Mesenchymal stem cell (in vitro differentiated cells and primary cell): ENCODE measurements around the gene POU5F1. TPM values are rescaled to one million over a fixed set of nuclear protein-coding genes. Genes with fewer than 3 reads are reported as not detected.
A peak's percentile ranks its signal among the peaks of the same experiment; 100 is the strongest.
"Not testable (repeated sequence)": the region's sequence is repeated elsewhere in the genome, so short reads cannot be mapped to it uniquely, and the experiment has no call there.

Experiments
- DNase-seq: peaks from one replicate; pipeline ENCODE4 v3.0.0-alpha.2; 2013
- H2AFZ ChIP-seq: one replicate; pipeline ENCODE4 v1.6.1; 2013; ENCODE audit warnings: low read depth, mild to moderate bottlenecking, control low read depth, inconsistent platforms, low read length, moderate library complexity
- H2AK5ac ChIP-seq: 2 replicates; pipeline ENCODE4 v1.6.1; 2013; ENCODE audit warnings: low read length, moderate library complexity, mild to moderate bottlenecking, inconsistent platforms; ENCODE audit not compliant: severe bottlenecking
- H2BK120ac ChIP-seq: one replicate; pipeline ENCODE4 v1.6.1; 2013; ENCODE audit warnings: low read depth, mild to moderate bottlenecking, inconsistent platforms, low read length, moderate library complexity
- H2BK12ac ChIP-seq, 2 experiments: one replicate each; pipeline ENCODE4 v1.6.1; 2013; ENCODE audit warnings: inconsistent platforms in 2 of 2, low read length in 2 of 2, mild to moderate bottlenecking in 2 of 2, moderate library complexity in 2 of 2, control low read depth in 1 of 2
- H2BK15ac ChIP-seq: one replicate; pipeline ENCODE4 v1.6.1; 2013; ENCODE audit warnings: mild to moderate bottlenecking, low read depth, inconsistent platforms; ENCODE audit not compliant: poor library complexity, severe bottlenecking
- H2BK5ac ChIP-seq: 2 replicates; pipeline ENCODE4 v1.6.1; 2013; ENCODE audit warnings: low read depth, mild to moderate bottlenecking, low read length, control low read depth, inconsistent platforms; ENCODE audit not compliant: poor library complexity, severe bottlenecking
- H3K14ac ChIP-seq, 2 experiments: one replicate each; pipeline ENCODE4 v1.6.1; 2013; ENCODE audit warnings: inconsistent platforms in 2 of 2, low read length in 2 of 2, control low read depth in 1 of 2, mild to moderate bottlenecking in 1 of 2, moderate library complexity in 1 of 2
- H3K18ac ChIP-seq, 2 experiments: one replicate each; pipeline ENCODE4 v1.6.1; 2013; ENCODE audit warnings: inconsistent platforms in 2 of 2, low read length in 2 of 2, control low read depth in 1 of 2, low read depth in 1 of 2, mild to moderate bottlenecking in 1 of 2
- H3K23ac ChIP-seq, 2 experiments: one replicate each; pipeline ENCODE4 v1.6.1; 2013; ENCODE audit warnings: inconsistent platforms in 2 of 2, low read length in 2 of 2, mild to moderate bottlenecking in 2 of 2, moderate library complexity in 2 of 2, control low read depth in 1 of 2
- H3K27ac ChIP-seq: 2 replicates; pipeline ENCODE4 v1.5.1; 2013; ENCODE audit warnings: mild to moderate bottlenecking, moderate library complexity, low read length, control low read depth, inconsistent platforms; ENCODE audit not compliant: poor library complexity, severe bottlenecking
- H3K27me3 ChIP-seq, 2 experiments: 2 replicates each; pipeline versions ENCODE4 v1.6.1 to v1.7.0; 2013; ENCODE audit warnings: low read length in 2 of 2, mild to moderate bottlenecking in 2 of 2, moderate library complexity in 2 of 2, control low read depth in 1 of 2, inconsistent platforms in 1 of 2; ENCODE audit not compliant: control insufficient read depth in 1 of 2, insufficient read depth in 1 of 2
- H3K36me3 ChIP-seq, 2 experiments: 2 replicates each; pipeline versions ENCODE4 v1.6.1 to v1.7.0; 2013; ENCODE audit warnings: low read length in 2 of 2, control low read depth in 1 of 2, inconsistent platforms in 1 of 2, low read depth in 1 of 2, mild to moderate bottlenecking in 1 of 2; ENCODE audit not compliant: insufficient read depth in 2 of 2, control insufficient read depth in 1 of 2
- H3K4ac ChIP-seq, 2 experiments: one replicate each; pipeline ENCODE4 v1.6.1; 2013; ENCODE audit warnings: inconsistent platforms in 2 of 2, low read length in 2 of 2, mild to moderate bottlenecking in 2 of 2, moderate library complexity in 2 of 2, control low read depth in 1 of 2, low read depth in 1 of 2
- H3K4me1 ChIP-seq: 2 replicates; pipeline ENCODE4 v1.6.1; 2013; ENCODE audit warnings: low read depth, low read length, control low read depth; ENCODE audit not compliant: control insufficient read depth, insufficient read depth
- H3K4me2 ChIP-seq: 2 replicates; pipeline ENCODE4 v1.6.1; 2013; ENCODE audit warnings: low read length, mild to moderate bottlenecking, inconsistent platforms; ENCODE audit not compliant: poor library complexity, severe bottlenecking
- H3K4me3 ChIP-seq, 2 experiments: 2 replicates each; pipeline versions ENCODE4 v1.5.1 to v1.7.0; 2013; ENCODE audit warnings: low read length in 2 of 2, mild to moderate bottlenecking in 2 of 2, control low read depth in 1 of 2, low read depth in 1 of 2; ENCODE audit not compliant: insufficient read depth in 1 of 2
- H3K79me1 ChIP-seq: replicated peaks from 2 replicates; pipeline ENCODE4 v1.6.1; 2013; ENCODE audit warnings: mild to moderate bottlenecking, control low read depth, low read length, inconsistent platforms; ENCODE audit not compliant: poor library complexity, severe bottlenecking
- H3K9ac ChIP-seq: 2 replicates; pipeline ENCODE4 v1.7.0; 2013; ENCODE audit warnings: mild to moderate bottlenecking, low read length, moderate library complexity
- H3K9me3 ChIP-seq: 2 replicates; pipeline ENCODE4 v1.7.0; 2013; ENCODE audit warnings: mild to moderate bottlenecking, low read length; ENCODE audit not compliant: control insufficient read depth
- H4K8ac ChIP-seq: one replicate; pipeline ENCODE4 v1.6.1; 2013; ENCODE audit warnings: inconsistent platforms, mild to moderate bottlenecking, low read length, moderate library complexity
- H4K91ac ChIP-seq: one replicate; pipeline ENCODE4 v1.6.1; 2013; ENCODE audit warnings: mild to moderate bottlenecking, low read length, inconsistent platforms
- WGBS: methylation state at CpG from one replicate; pipeline ENCODE4 v1.1.7; 2013; ENCODE audit warnings: mixed read lengths; 5-methylcytosine and 5-hydroxymethylcytosine counted together
- polyA plus RNA-seq, 2 experiments: library from polyadenylated mRNA; stranded (reverse); fragments of 200-250 nt; gene quantifications; one replicate each; pipeline ENCODE4 v1.2.3, GENCODE V29; 2013

The POU5F1 gene
- polyA plus RNA-seq (2013, experiment 1 of 2), result not detected
- polyA plus RNA-seq (2013, experiment 2 of 2), result not detected

GRCh38 chr6:31170600-31170881, at the start of gene POU5F1:
Gene POU5F1 (minus strand): TSS chr6:31170682. CDS start chr6:31170620, 62 bp downstream.
- Histone ChIP-seq H3K9me3 (no peaks in the 10 kb centered on the region), H2BK12ac (no peak within 1 kb of the TSS), H3K9ac (no peak within 1 kb of the TSS), H3K23ac (no peak within 1 kb of the TSS), H2AFZ (no peak within 1 kb of the TSS), H3K4me3 (no peak within 1 kb of the TSS), H3K4me1 (peaks cover 15% of the 10 kb centered on the region), H3K4me2 (no peak within 1 kb of the TSS), H3K36me3 (peaks cover 0 to 16% of the 10 kb centered on the region in 2 experiments), H2BK5ac (no peak within 1 kb of the TSS), H3K27ac (no peak within 1 kb of the TSS), H2BK120ac (no peak within 1 kb of the TSS), H4K91ac (no peak within 1 kb of the TSS), H3K4ac (no peak within 1 kb of the TSS), H2AK5ac (no peak within 1 kb of the TSS), H3K79me1 (peaks cover 44% of the 10 kb centered on the region), H4K8ac (peak within 1 kb of the TSS; percentile 16), H2BK15ac (peak within 1 kb of the TSS; percentile 62), H3K27me3 (peaks cover 0 to 16% of the 10 kb centered on the region in 2 experiments), H3K18ac (no peak within 1 kb of the TSS), H3K14ac (no peak within 1 kb of the TSS)
- no peak for DNase-seq
- 63% methylated on average over 2 of the region's 9 CpGs for WGBS

DNA sequence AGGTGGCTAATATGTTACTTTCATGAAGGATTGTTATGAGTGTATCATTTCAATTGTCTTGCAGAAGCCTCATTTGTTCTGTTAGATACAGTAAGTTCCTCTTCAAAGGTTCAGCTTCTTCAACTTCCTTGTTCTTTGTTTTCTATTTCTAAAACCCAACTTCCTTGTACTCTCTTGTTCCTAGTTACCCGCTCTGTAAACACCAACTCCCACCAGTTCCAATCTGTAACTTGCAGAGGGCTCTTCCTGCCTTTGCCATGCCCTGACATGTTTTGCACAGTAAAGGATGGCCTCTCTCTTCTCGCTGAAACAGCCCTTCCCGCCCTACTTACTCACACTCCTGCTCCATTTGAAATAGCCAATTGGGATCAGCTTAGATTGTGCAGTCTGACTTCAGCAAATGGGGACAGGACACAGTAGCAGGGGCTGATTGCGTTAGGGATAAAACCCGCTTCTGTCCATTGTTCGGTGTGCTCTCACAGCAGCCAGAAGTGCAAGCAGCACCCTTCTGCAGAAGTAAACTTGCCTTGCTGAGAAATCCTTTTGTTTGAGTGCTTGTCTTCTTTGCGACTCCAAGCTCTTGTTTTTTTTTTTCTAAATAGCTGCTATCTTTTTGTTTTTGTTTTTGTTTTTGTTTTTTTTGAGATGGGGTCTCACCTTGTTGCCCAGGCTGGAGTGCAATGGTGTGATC, 45.9 kb upstream of the POU5F1 start:
- no peaks in the 10 kb centered on the region for H3K36me3 ChIP-seq
- no peak overlapping the region for H2BK12ac ChIP-seq
- no peak overlapping the region for H2AFZ ChIP-seq
- no peak overlapping the region for H2AK5ac ChIP-seq
- no peak overlapping the region for H2BK120ac ChIP-seq
- no peak overlapping the region for H3K27ac ChIP-seq
- peaks cover 7% of the 10 kb centered on the region for H3K9me3 ChIP-seq
- no peak overlapping the region for H2BK15ac ChIP-seq
- H2BK5ac ChIP-seq, result no peak overlapping the region
- peaks cover 5 to 10% of the 10 kb centered on the region in 2 experiments for H3K27me3 ChIP-seq
- H3K23ac ChIP-seq, result no peak overlapping the region
- no peak overlapping the region for H3K18ac ChIP-seq
- no peak overlapping the region for H4K91ac ChIP-seq
- no peak for DNase-seq
- H3K79me1 ChIP-seq, result no peaks in the 10 kb centered on the region
- no peaks in the 10 kb centered on the region for H3K4me1 ChIP-seq
- peak overlapping the region in 1 of 2 experiments; percentile 44 for H3K14ac ChIP-seq
- H3K4ac ChIP-seq, result no peak overlapping the region
- no peak overlapping the region for H3K4me2 ChIP-seq
- no peak overlapping the region for H3K4me3 ChIP-seq
- H3K9ac ChIP-seq, result no peak overlapping the region
- WGBS, result 81% methylated on average over 7 of the region's 7 CpGs
- no peak overlapping the region for H4K8ac ChIP-seq

DNA sequence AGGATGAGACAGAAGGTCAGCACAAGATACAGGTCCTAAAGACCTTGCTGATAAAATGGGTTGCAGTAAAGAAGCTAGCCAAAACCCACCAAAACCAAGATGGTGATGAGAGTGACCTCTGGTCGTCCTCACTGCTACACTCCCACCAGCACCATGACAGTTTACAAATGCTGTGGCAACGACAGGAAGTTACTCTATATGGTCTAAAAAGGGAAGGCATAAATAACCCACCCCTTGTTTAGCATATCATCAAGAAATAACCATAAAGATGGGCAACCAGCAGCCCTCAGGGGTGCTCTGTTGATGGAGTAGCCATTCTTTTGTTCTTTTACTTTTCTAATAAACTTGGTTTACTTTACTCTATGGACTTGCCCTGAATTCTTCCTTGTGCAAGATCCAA, 44.7 kb upstream of the POU5F1 start:
- H2AFZ ChIP-seq, H3K18ac ChIP-seq, DNase-seq, H4K91ac ChIP-seq, H3K9ac ChIP-seq, H3K4me3 ChIP-seq, H3K4ac ChIP-seq, H3K36me3 ChIP-seq, H3K9me3 ChIP-seq, H2BK5ac ChIP-seq, H2BK120ac ChIP-seq, H2AK5ac ChIP-seq, H2BK15ac ChIP-seq, H3K79me1 ChIP-seq, H3K23ac ChIP-seq, H3K4me2 ChIP-seq, H3K4me1 ChIP-seq, H4K8ac ChIP-seq, H2BK12ac ChIP-seq, H3K14ac ChIP-seq, H3K27ac ChIP-seq: not testable (repeated sequence)
- peaks cover 0 to 10% of the 10 kb centered on the region in 2 experiments for H3K27me3 ChIP-seq
- 62% methylated on average over 2 of the region's 2 CpGs for WGBS

DNA sequence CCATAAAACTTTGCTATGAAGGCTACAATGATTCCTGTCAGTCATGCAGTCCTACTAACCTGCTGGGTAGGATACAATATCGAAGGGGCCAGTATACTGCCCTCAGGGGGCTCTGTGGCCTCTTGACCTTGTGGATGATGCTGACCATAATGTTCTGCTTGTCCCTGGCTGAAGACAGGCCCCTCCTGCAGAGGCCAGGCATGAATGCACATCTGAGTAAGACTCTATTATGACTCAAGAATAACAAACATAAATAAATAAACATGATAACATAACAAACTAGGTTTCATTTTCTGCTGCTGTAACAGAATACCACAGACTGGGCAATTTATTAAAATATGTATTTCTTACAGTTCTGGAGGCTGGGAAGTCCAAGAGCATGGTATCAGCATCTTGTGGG, 44.0 kb upstream of the POU5F1 start:
- Histone ChIP-seq H2BK12ac (no peak overlapping the region), H3K79me1 (no peaks in the 10 kb centered on the region), H4K91ac (no peak overlapping the region), H3K14ac (no peak overlapping the region), H3K18ac (no peak overlapping the region), H3K4ac (no peak overlapping the region), H3K23ac (no peak overlapping the region), H3K27me3 (peaks cover 0 to 14% of the 10 kb centered on the region in 2 experiments), H3K4me2 (no peak overlapping the region), H3K9me3 (peaks cover 7% of the 10 kb centered on the region), H4K8ac (no peak overlapping the region), H2BK120ac (no peak overlapping the region), H3K36me3 (no peaks in the 10 kb centered on the region), H2BK15ac (no peak overlapping the region), H3K4me3 (no peak overlapping the region), H2BK5ac (no peak overlapping the region), H3K4me1 (no peaks in the 10 kb centered on the region), H3K9ac (no peak overlapping the region), H2AK5ac (no peak overlapping the region), H2AFZ (no peak overlapping the region), H3K27ac (no peak overlapping the region)
- 57% methylated on average over 1 of the region's 1 CpG for WGBS
- no peak for DNase-seq
